ENCODE measurements around the gene RIMS4. TPM values are rescaled to one million over a fixed set of nuclear protein-coding genes. Genes with fewer than 3 reads are reported as not detected.

RIMS4 gene
- total and polyA plus RNA-seq, 9 of the 15 experiments (the other 6 are each of a cell fraction or from before 2014, with no cell fraction given), result 0.04 TPM; not detected in 8

- Histone ChIP-seq H3K9me1 (ENCODE audit: control insufficient read depth, insufficient read depth, low read length) (no peaks in the 10 kb centered on the region), H3K27me3 (ENCODE audit: control insufficient read depth in 2 of 2, insufficient read depth in 2 of 2, low read length in 2 of 2) (peaks cover 7 to 19% of the 10 kb centered on the region in 2 experiments; a peak in 4 of 5 replicates), H4K20me1 (replicated peaks; ENCODE audit: control insufficient read depth, insufficient read depth, low read length) (no peaks in the 10 kb centered on the region; the same call in 1 of the 2 replicates), H3K9me3 (replicated peaks; ENCODE audit: control insufficient read depth, insufficient read depth, low read depth, low read length) (no peaks in the 10 kb centered on the region), H3K36me3 (ENCODE audit: control insufficient read depth, insufficient read depth, low read length) (no peaks in the 10 kb centered on the region), H3K4me1 (replicated peaks in 1 of 2; ENCODE audit: control insufficient read depth in 2 of 2, insufficient read depth in 2 of 2, low read length in 2 of 2) (no peaks in the 10 kb centered on the region), H3K4me3 (no peak overlapping the region), H3K4me2 (ENCODE audit: insufficient read depth, low read length) (no peak overlapping the region), H3K9ac (ENCODE audit: insufficient read depth in 1 of 2, low read depth in 2 of 2, low read length in 2 of 2) (no peak overlapping the region), H2AFZ (ENCODE audit: low read depth, low read length) (no peak overlapping the region), H3K27ac (ENCODE audit: extremely low read depth, low read depth, low read length) (no peak overlapping the region), H3K79me2 (ENCODE audit: control insufficient read depth, insufficient read depth, low read length) (no peaks in the 10 kb centered on the region)
- WGBS (ENCODE audit: insufficient coverage, low coverage, missing lambda C conversion rate), result 12% methylated on average over 8 of the region's 8 CpGs
- DNase-seq (ENCODE audit: extremely low read depth in 1 of 4, low spot score in 3 of 4) (peak; percentile 27 to 44 (median 40)), ATAC-seq (peak; percentile 71), FAIRE-seq (peak; percentile 48)
- TF ChIP-seq REST (IDR thresholded peaks at IDR 0.05; ENCODE audit: borderline replicate concordance), result peak; percentile 52; the same call in 1 of the 2 replicates
- TF ChIP-seq REST (CRISPR knock-in tag; IDR thresholded peaks at IDR 0.05; ENCODE audit: low read depth), result no peak
- no peak for TF ChIP-seq MTA2 (IDR thresholded peaks at IDR 0.05; ENCODE audit: low read depth)
- no peak for TF ChIP-seq HOMEZ (CRISPR knock-in tag; IDR thresholded peaks at IDR 0.05)
- TF ChIP-seq SMC3 (conservative IDR thresholded peaks at IDR 0.05; ENCODE audit: insufficient read depth, low read depth, low read length), result 0 out of 2 replicates have a peak, but pooled peaks have one; percentile 16
- peak; percentile 20 to 51; a peak in 3 of 4 replicates for TF ChIP-seq RAD21 (CRISPR knock-in tag; conservative IDR thresholded peaks at IDR 0.05 in 1 of 2, IDR thresholded peaks at IDR 0.05 in 1 of 2)
- TF ChIP-seq CTCF (IDR thresholded peaks at IDR 0.05 in 2 of 3, conservative IDR thresholded peaks at IDR 0.05 in 1 of 3; ENCODE audit: insufficient read depth in 2 of 3, low read depth in 1 of 3, low read length in 3 of 3), result peak; percentile 46 to 68 (median 67); a peak in 5 of 6 replicates
- no TSS peak for BruUV-seq (replicated peaks)
- intact Hi-C loops (cut with micrococcal nuclease), result loop anchor here (1.0 kb wide), 1 partner anchor 67 kb away; no protein-coding TSS in a partner anchor
- POLR2A ChIA-PET, result interaction anchor here (0.6 to 0.8 kb wide), 3 partner anchors 9 to 304 kb away, joined by 3 to 6 read pairs (median 4); no protein-coding TSS in a partner anchor
- CTCF ChIA-PET (ENCODE audit: low intra/inter-chr PET ratio), result interaction anchor here (0.7 to 2.4 kb wide), 4 partner anchors 67 to 490 kb away, joined by 3 to 17 read pairs (median 5); no protein-coding TSS in a partner anchor
- in situ Hi-C loops (cut with MboI), result no loop called here
Measured at GRCh38 chr20:44800391-44801046, 9.8 kb downstream of the RIMS4 start.
